ENCODE measurements around the gene DDX4. TPM values are rescaled to one million over a fixed set of nuclear protein-coding genes. Genes with fewer than 3 reads are reported as not detected.

The DDX4 gene
- not detected in 2 replicates for total RNA-seq

DNA sequence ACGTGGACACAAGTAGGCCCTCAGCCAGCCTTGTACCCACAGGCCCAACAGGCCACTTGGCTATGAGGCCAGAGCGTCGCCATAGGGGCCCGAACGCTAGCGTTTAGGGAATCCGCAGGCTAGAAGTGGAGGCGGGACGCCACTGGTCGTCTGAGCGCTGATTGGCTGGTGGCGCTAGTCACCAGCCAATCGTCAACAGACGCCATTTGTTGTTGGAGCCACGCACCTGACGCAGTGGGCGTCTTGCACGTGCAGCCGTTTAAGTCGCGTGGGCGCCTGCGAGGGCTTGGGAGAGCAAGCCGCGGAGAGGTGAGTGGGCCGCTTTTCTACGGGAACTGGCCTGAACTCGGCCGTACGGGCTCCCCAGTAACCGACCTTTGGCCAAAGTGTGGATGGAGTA lies at the start of gene DDX4:
TSS of gene DDX4 (plus strand) at position 269 of the 400 bp plus-strand sequence. CDS start 903 bp downstream, outside the sequence.

DNA sequence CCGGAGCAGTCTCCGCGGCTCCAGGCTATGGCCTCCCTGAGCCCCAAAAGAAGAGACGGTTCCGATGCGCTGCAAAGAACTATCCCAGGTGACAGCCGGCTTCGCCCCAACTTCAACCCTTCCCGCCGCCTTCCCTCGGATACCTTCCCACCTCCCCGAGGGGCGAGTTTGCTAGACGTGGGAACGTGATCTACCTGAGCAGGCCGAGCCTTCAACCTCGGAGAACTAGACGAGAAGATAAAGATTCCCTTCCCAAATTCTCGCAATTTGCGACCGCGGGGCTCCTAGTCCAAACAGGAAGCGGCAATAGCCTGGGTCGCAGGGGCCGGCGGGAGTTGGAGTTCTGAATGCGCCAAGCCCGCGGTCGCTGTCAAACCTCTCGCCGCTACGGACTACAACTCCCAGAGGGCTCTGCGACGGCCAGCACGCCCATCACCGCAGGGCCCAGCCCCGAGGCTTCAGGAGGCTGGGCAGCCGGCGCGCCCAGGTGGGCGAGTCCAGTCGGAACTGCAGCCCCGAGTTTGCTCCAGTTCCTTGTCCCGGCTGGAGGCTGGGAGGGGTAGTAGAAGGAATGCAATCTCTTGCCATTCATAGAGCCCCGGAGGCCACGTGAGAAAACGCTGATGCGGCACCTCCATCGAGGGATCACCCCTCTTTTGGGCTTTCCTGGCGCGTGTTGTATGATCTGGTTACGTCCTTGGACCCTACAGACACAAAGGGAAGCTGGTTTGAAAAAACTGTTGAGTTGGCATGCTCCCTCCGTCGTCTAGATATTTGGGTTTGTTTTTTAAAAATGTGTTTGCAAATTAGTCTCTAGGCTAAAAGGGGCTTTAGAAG lies 25.6 kb upstream of the DDX4 start, which contains the start of gene SLC38A9:
TSS of gene SLC38A9 (minus strand) at position 302 of the 837 bp plus-strand sequence. CDS start 14,366 bp downstream, outside the sequence.

DNA sequence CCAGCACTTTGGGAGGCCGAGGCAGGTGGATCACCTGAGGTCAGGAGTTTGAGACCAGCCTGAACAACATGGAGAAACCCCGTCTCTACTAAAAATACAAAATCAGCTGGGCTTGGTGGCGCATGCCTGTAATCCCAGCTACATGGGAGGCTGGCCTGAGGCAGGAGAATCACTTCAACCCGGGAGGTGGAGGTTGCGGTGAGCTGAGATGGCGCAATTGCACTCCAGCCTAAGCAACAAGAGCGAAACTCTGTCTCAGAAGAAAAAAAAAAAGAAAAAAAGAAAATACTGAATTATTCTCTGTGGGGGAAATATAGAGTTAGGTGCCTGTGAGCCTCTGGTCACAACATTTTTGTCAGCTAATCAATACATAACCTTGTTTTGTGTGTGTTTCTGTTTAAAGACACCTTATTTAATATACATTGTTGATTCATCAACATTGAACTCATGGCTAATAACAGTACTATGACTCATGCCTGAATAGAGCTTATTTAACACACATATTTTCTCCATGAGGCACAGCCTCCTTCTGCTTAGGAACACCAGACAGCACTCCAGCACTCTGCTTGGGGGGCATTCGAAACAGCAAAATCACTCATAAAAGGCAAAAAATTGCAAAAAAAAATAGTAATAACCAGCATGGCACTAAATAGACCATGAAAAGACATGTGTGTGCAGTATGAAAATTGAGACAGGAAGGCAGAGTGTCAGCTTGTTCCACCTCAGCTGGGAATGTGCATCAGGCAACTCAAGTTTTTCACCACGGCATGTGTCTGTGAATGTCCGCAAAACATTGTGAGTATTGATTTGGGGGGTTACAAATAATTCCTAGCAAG lies 113.2 kb downstream of the DDX4 start, which contains the start of gene IL31RA:
TSS of gene IL31RA (plus strand) at position 519 of the 836 bp plus-strand sequence. CDS start at position 733, 214 bp downstream.

Other genes starting within 250 kb of the DDX4 start
- gene PLPP1, start 203.1 kb upstream of the DDX4 start, total RNA-seq = 158 and 187 TPM in 2 replicates
- 10.4 and 13.1 TPM in 2 replicates for gene SLC38A9, start 25.7 kb upstream of the DDX4 start, total RNA-seq
- 0.20 and 0.31 TPM in 2 replicates for gene IL31RA, start 113.3 kb downstream of the DDX4 start, total RNA-seq

Measured in cardiac ventricle fibroblast (primary cell).